HS-27A (cell line): ENCODE measurements around the gene ZNF181.

ENCODE experiments used
- DNase-seq: peaks from one replicate; pipeline ENCODE4 v3.0.0-alpha.2; 2012; ENCODE audit warnings: low read depth, missing footprints

The ZNF181 gene

GRCh38 chr19:34759218-34759917, 25.3 kb downstream of the ZNF181 start:
- DNase-seq = no peak

- no peak for DNase-seq
These were observed 32.3 kb downstream of the ZNF181 start for GRCh38 chr19:34766386-34766785.

- DNase-seq = no peak
These were observed 33.9 kb downstream of the ZNF181 start for GRCh38 chr19:34767951-34768350.

- DNase-seq = peak; percentile 86
These were observed 38.9 kb downstream of the ZNF181 start, which contains the start of gene ZNF599 for GRCh38 chr19:34772697-34773554. Gene ZNF599 (minus strand): TSS chr19:34773215. CDS start chr19:34772841, 374 bp downstream.

GRCh38 chr19:34773555-34773864, 39.5 kb downstream of the ZNF181 start:
- DNase-seq = no peak

- DNase-seq = no peak
These were observed 40.8 kb downstream of the ZNF181 start for GRCh38 chr19:34774857-34775256.

- DNase-seq = no peak
These were observed 44.3 kb downstream of the ZNF181 start for GRCh38 chr19:34778342-34778741.

- DNase-seq = no peak
These were observed 45.6 kb downstream of the ZNF181 start for GRCh38 chr19:34779652-34780051.

GRCh38 chr19:34786236-34786635, 52.2 kb downstream of the ZNF181 start:
- DNase-seq = no peak

- DNase-seq = no peak
These were observed 53.2 kb downstream of the ZNF181 start for GRCh38 chr19:34787059-34787824.

GRCh38 chr19:34788074-34788473, 54.0 kb downstream of the ZNF181 start:
- DNase-seq = no peak

- DNase-seq = no peak
These were observed 59.5 kb downstream of the ZNF181 start for GRCh38 chr19:34793565-34793964.

- DNase-seq = no peak
These were observed 60.3 kb downstream of the ZNF181 start for GRCh38 chr19:34794066-34794960.
